Dermis microvascular lymphatic vessel endothelial cell (primary cell): ENCODE data around the gene COL5A3. TPM values are rescaled to one million over a fixed set of nuclear protein-coding genes. Genes with fewer than 3 reads are reported as not detected.

Experiments used
- total RNA-seq: library from RNA; depleted of rRNA; stranded (reverse); fragments of >200 nt; gene quantifications from 2 replicates; pipeline ENCODE4 v1.2.1, GENCODE V29; 2014

Gene COL5A3
- total RNA-seq, 1 donor from 2014 or later: 0.13 TPM

Other genes starting within 250 kb of the COL5A3 start
- 3.6 and 5.1 TPM in 2 replicates for gene ZNF846, start 241.8 kb downstream of the COL5A3 start, total RNA-seq
- gene FBXL12, start 191.4 kb downstream of the COL5A3 start, total RNA-seq: 6.3 and 9.5 TPM in 2 replicates
- gene UBL5, start 182.6 kb downstream of the COL5A3 start, total RNA-seq: 158 and 223 TPM in 2 replicates
- 89.9 and 91.3 TPM in 2 replicates for gene PIN1, start 175.2 kb downstream of the COL5A3 start, total RNA-seq
- gene OLFM2, start 74.0 kb downstream of the COL5A3 start, total RNA-seq: 0.39 and 1.1 TPM in 2 replicates
- gene RDH8, start 3.0 kb upstream of the COL5A3 start, total RNA-seq: not detected in 2 replicates
- gene SHFL, start 75.8 kb upstream of the COL5A3 start, total RNA-seq: 14.0 and 22.5 TPM in 2 replicates
- gene ANGPTL6, start 92.2 kb upstream of the COL5A3 start, total RNA-seq: 0.13 and 0.25 TPM in 2 replicates
- gene PPAN, start 95.9 kb upstream of the COL5A3 start, total RNA-seq: 16.3 and 20.4 TPM in 2 replicates
- gene P2RY11, start 101.2 kb upstream of the COL5A3 start, total RNA-seq: 1.5 and 2.4 TPM in 2 replicates
- gene EIF3G, start 109.4 kb upstream of the COL5A3 start, total RNA-seq: 244 and 260 TPM in 2 replicates
- gene DNMT1, start 184.4 kb upstream of the COL5A3 start, total RNA-seq: 21.0 and 22.7 TPM in 2 replicates
- 0.39 and 0.76 TPM in 2 replicates for gene S1PR2, start 220.8 kb upstream of the COL5A3 start, total RNA-seq
- 17.1 and 20.7 TPM in 2 replicates for gene MRPL4, start 241.7 kb upstream of the COL5A3 start, total RNA-seq